ENCODE results near the gene MYO1B. TPM values are rescaled to one million over a fixed set of nuclear protein-coding genes. Genes with fewer than 3 reads are reported as not detected.

The MYO1B gene
- polyA plus RNA-seq, 1 donor from 2014 or later: 72.2 TPM

DNA sequence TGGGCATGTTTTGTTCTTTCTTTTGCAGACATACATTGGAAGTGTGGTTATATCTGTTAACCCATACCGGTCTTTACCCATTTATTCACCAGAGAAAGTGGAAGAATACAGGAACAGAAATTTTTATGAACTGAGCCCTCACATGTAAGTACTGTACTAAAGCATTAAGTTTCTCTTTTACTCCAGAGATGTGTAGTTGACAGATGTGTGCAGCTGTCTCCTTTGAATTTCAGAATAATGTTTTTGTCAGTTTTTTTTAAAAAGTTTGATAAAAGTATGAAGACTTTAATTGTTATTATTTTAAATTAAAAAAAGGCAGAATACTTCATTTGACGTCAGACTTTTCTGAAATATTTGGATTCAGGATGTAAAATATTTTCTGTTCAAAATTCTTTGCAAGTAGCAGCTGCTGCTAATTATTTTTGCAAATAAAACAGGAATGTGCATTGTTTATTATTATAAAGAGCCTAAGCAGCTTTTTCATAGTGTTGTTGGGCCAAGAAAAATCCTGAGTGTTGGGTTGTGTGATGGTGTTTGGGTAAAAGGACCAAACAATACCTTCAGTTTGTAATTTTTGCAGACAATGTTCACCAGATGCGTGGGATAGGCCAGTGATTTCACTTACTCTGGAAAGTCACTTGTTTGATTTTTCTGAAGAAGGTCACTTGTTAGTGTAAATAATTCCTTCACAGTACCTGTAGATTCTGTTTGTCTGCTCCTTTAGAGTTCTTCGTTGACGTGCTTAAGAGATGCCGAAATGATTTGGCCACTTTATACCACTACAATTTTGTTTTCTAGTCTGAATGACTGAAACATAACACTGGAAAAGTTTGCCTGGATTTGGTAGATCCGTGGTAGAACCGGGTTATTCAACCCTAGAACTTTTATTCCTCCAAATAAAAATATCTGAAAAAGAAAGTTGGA, 51.1 kb downstream of the MYO1B start:
- Histone ChIP-seq H3F3A (ENCODE audit: insufficient read depth, low read length, poor library complexity, severe bottlenecking) (no peaks in the 10 kb centered on the region), H3K9ac (ENCODE audit: low read length) (no peak overlapping the region), H3K4me2 (ENCODE audit: low read length) (no peak overlapping the region), H3K9me2 (ENCODE audit: insufficient read depth, low read length) (no peaks in the 10 kb centered on the region), H3K79me2 (replicated peaks; ENCODE audit: insufficient read depth, low read length) (peaks cover 9% of the 10 kb centered on the region), H3K9me3 (ENCODE audit: low read length) (no peaks in the 10 kb centered on the region), H4K20me1 (ENCODE audit: insufficient read depth) (no peaks in the 10 kb centered on the region), H3K4me3 (ENCODE audit: low read length) (no peak overlapping the region), H3K27me3 (ENCODE audit: insufficient read depth, low read depth, low read length) (no peaks in the 10 kb centered on the region), H3K36me3 (ENCODE audit: insufficient read depth, low read length) (no peaks in the 10 kb centered on the region), H2AFZ (ENCODE audit: low read depth, low read length) (no peak overlapping the region), H3K27ac (ENCODE audit: low read length) (no peak overlapping the region)
- TF ChIP-seq POLR2AphosphoS5 (IDR thresholded peaks at IDR 0.05) (no peak), TAF1 (IDR thresholded peaks at IDR 0.05; ENCODE audit: low read depth) (no peak), MXI1 (conservative IDR thresholded peaks at IDR 0.05; ENCODE audit: poor library complexity, severe bottlenecking) (no peak), EP300 (conservative IDR thresholded peaks at IDR 0.05; ENCODE audit: poor library complexity, severe bottlenecking) (no peak), EZH2 (IDR thresholded peaks at IDR 0.05; ENCODE audit: borderline replicate concordance, insufficient read depth, low read length, poor library complexity, severe bottlenecking) (no peak), SMC3 (conservative IDR thresholded peaks at IDR 0.05; ENCODE audit: poor library complexity) (no peak), RAD21 (conservative IDR thresholded peaks at IDR 0.05) (no peak)
- TF ChIP-seq, protein P1, sequence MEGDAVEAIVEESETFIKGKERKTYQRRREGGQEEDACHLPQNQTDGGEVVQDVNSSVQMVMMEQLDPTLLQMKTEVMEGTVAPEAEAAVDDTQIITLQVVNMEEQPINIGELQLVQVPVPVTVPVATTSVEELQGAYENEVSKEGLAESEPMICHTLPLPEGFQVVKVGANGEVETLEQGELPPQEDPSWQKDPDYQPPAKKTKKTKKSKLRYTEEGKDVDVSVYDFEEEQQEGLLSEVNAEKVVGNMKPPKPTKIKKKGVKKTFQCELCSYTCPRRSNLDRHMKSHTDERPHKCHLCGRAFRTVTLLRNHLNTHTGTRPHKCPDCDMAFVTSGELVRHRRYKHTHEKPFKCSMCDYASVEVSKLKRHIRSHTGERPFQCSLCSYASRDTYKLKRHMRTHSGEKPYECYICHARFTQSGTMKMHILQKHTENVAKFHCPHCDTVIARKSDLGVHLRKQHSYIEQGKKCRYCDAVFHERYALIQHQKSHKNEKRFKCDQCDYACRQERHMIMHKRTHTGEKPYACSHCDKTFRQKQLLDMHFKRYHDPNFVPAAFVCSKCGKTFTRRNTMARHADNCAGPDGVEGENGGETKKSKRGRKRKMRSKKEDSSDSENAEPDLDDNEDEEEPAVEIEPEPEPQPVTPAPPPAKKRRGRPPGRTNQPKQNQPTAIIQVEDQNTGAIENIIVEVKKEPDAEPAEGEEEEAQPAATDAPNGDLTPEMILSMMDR (IDR thresholded peaks at IDR 0.05; ENCODE audit: poor library complexity, severe bottlenecking): no peak
- TF ChIP-seq, protein P2, sequence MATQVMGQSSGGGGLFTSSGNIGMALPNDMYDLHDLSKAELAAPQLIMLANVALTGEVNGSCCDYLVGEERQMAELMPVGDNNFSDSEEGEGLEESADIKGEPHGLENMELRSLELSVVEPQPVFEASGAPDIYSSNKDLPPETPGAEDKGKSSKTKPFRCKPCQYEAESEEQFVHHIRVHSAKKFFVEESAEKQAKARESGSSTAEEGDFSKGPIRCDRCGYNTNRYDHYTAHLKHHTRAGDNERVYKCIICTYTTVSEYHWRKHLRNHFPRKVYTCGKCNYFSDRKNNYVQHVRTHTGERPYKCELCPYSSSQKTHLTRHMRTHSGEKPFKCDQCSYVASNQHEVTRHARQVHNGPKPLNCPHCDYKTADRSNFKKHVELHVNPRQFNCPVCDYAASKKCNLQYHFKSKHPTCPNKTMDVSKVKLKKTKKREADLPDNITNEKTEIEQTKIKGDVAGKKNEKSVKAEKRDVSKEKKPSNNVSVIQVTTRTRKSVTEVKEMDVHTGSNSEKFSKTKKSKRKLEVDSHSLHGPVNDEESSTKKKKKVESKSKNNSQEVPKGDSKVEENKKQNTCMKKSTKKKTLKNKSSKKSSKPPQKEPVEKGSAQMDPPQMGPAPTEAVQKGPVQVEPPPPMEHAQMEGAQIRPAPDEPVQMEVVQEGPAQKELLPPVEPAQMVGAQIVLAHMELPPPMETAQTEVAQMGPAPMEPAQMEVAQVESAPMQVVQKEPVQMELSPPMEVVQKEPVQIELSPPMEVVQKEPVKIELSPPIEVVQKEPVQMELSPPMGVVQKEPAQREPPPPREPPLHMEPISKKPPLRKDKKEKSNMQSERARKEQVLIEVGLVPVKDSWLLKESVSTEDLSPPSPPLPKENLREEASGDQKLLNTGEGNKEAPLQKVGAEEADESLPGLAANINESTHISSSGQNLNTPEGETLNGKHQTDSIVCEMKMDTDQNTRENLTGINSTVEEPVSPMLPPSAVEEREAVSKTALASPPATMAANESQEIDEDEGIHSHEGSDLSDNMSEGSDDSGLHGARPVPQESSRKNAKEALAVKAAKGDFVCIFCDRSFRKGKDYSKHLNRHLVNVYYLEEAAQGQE (IDR thresholded peaks at IDR 0.05; ENCODE audit: borderline replicate concordance): no peak

DNA sequence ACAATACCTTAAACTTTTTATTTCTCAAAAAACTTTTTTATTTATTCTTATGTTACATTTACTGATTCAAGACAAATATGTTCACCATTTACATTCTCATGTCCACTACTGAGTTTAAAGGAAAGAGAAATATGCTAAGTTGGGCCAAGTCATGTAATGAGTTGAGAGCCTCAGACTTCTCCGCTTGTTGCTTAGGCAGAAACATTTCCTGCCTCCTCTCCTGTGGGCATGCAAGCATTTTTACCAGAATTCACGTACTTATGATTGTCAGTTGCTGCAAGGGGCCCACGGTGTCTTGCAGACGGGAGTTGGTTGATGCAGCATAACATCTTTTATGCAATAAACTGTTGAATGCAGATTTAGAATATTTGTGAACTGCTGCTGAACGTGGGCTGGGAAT, 51.8 kb downstream of the MYO1B start:
- Histone ChIP-seq H3K79me2 (replicated peaks; ENCODE audit: insufficient read depth, low read length) (peaks cover 9% of the 10 kb centered on the region), H3K4me3 (ENCODE audit: low read length) (no peak overlapping the region), H4K20me1 (ENCODE audit: insufficient read depth) (no peaks in the 10 kb centered on the region), H3K9me3 (ENCODE audit: low read length) (no peaks in the 10 kb centered on the region), H3K4me2 (ENCODE audit: low read length) (no peak overlapping the region), H3F3A (ENCODE audit: insufficient read depth, low read length, poor library complexity, severe bottlenecking) (no peaks in the 10 kb centered on the region), H3K36me3 (ENCODE audit: insufficient read depth, low read length) (no peaks in the 10 kb centered on the region), H2AFZ (ENCODE audit: low read depth, low read length) (no peak overlapping the region), H3K27ac (ENCODE audit: low read length) (no peak overlapping the region), H3K27me3 (ENCODE audit: insufficient read depth, low read depth, low read length) (no peaks in the 10 kb centered on the region), H3K9me2 (ENCODE audit: insufficient read depth, low read length) (no peaks in the 10 kb centered on the region), H3K9ac (ENCODE audit: low read length) (no peak overlapping the region)
- TF ChIP-seq RAD21 (conservative IDR thresholded peaks at IDR 0.05) (no peak), EZH2 (IDR thresholded peaks at IDR 0.05; ENCODE audit: borderline replicate concordance, insufficient read depth, low read length, poor library complexity, severe bottlenecking) (no peak), EP300 (conservative IDR thresholded peaks at IDR 0.05; ENCODE audit: poor library complexity, severe bottlenecking) (no peak), POLR2AphosphoS5 (IDR thresholded peaks at IDR 0.05) (no peak), SMC3 (conservative IDR thresholded peaks at IDR 0.05; ENCODE audit: poor library complexity) (no peak), MXI1 (conservative IDR thresholded peaks at IDR 0.05; ENCODE audit: poor library complexity, severe bottlenecking) (no peak), TAF1 (IDR thresholded peaks at IDR 0.05; ENCODE audit: low read depth) (no peak)
- TF ChIP-seq, protein P2 (IDR thresholded peaks at IDR 0.05; ENCODE audit: borderline replicate concordance): no peak
- TF ChIP-seq, protein P1 (IDR thresholded peaks at IDR 0.05; ENCODE audit: poor library complexity, severe bottlenecking): no peak
